ENCODE data around the gene IL13. TPM values are rescaled to one million over a fixed set of nuclear protein-coding genes. Genes with fewer than 3 reads are reported as not detected.

The IL13 gene
- total and polyA plus RNA-seq, 2 donors (not counting 3 experiments of a cell fraction or from before 2014, with no cell fraction given): 0.06 TPM; not detected in 1

Other genes starting within 250 kb of the IL13 start
- gene IRF1, start 167.4 kb upstream of the IL13 start, total RNA-seq: 17.7 and 28.0 TPM in 2 replicates
- 10.6 and 12.3 TPM in 2 replicates for gene IRF1, start 167.4 kb upstream of the IL13 start, polyA plus RNA-seq
- not detected in 2 replicates for gene IL5, start 114.7 kb upstream of the IL13 start, total RNA-seq
- gene IL5, start 114.7 kb upstream of the IL13 start, polyA plus RNA-seq: not detected in 2 replicates
- gene RAD50, start 101.2 kb upstream of the IL13 start, total RNA-seq: 18.7 and 20.4 TPM in 2 replicates
- gene RAD50, start 101.2 kb upstream of the IL13 start, polyA plus RNA-seq: 5.2 and 6.1 TPM in 2 replicates
- gene IL4, start 15.8 kb downstream of the IL13 start, total RNA-seq: not detected in 2 replicates
- gene IL4, start 15.8 kb downstream of the IL13 start, polyA plus RNA-seq: not detected in 2 replicates
- 11.2 and 15.8 TPM in 2 replicates for gene KIF3A, start 79.4 kb downstream of the IL13 start, total RNA-seq
- 2.4 and 3.3 TPM in 2 replicates for gene KIF3A, start 79.4 kb downstream of the IL13 start, polyA plus RNA-seq
- gene CCNI2, start 89.3 kb downstream of the IL13 start, total RNA-seq: 0.53 TPM in 1 of 2 replicates, not detected in the other
- 0.13 and 0.25 TPM in 2 replicates for gene CCNI2, start 89.3 kb downstream of the IL13 start, polyA plus RNA-seq
- gene SEPTIN8, start 119.1 kb downstream of the IL13 start, total RNA-seq: 77.2 and 82.1 TPM in 2 replicates
- gene SEPTIN8, start 119.1 kb downstream of the IL13 start, polyA plus RNA-seq: 45.3 and 56.6 TPM in 2 replicates
- gene SOWAHA, start 155.1 kb downstream of the IL13 start, total RNA-seq: not detected in 2 replicates
- not detected in 2 replicates for gene SOWAHA, start 155.1 kb downstream of the IL13 start, polyA plus RNA-seq
- 20.9 and 21.0 TPM in 2 replicates for gene SHROOM1, start 172.5 kb downstream of the IL13 start, total RNA-seq
- 12.8 and 13.0 TPM in 2 replicates for gene SHROOM1, start 172.5 kb downstream of the IL13 start, polyA plus RNA-seq
- 0.32 TPM in 1 of 2 replicates, not detected in the other for gene GDF9, start 208.3 kb downstream of the IL13 start, total RNA-seq
- 0.07 and 0.24 TPM in 2 replicates for gene GDF9, start 208.3 kb downstream of the IL13 start, polyA plus RNA-seq
- 390 and 458 TPM in 2 replicates for gene UQCRQ, start 208.5 kb downstream of the IL13 start, total RNA-seq
- gene UQCRQ, start 208.5 kb downstream of the IL13 start, polyA plus RNA-seq: 246 and 263 TPM in 2 replicates
- 0.40 and 0.99 TPM in 2 replicates for gene LEAP2, start 215.5 kb downstream of the IL13 start, total RNA-seq
- 0.37 and 0.48 TPM in 2 replicates for gene LEAP2, start 215.5 kb downstream of the IL13 start, polyA plus RNA-seq